Measurements from ENCODE around the gene ADAMTS15.

Gene ADAMTS15, protein sequence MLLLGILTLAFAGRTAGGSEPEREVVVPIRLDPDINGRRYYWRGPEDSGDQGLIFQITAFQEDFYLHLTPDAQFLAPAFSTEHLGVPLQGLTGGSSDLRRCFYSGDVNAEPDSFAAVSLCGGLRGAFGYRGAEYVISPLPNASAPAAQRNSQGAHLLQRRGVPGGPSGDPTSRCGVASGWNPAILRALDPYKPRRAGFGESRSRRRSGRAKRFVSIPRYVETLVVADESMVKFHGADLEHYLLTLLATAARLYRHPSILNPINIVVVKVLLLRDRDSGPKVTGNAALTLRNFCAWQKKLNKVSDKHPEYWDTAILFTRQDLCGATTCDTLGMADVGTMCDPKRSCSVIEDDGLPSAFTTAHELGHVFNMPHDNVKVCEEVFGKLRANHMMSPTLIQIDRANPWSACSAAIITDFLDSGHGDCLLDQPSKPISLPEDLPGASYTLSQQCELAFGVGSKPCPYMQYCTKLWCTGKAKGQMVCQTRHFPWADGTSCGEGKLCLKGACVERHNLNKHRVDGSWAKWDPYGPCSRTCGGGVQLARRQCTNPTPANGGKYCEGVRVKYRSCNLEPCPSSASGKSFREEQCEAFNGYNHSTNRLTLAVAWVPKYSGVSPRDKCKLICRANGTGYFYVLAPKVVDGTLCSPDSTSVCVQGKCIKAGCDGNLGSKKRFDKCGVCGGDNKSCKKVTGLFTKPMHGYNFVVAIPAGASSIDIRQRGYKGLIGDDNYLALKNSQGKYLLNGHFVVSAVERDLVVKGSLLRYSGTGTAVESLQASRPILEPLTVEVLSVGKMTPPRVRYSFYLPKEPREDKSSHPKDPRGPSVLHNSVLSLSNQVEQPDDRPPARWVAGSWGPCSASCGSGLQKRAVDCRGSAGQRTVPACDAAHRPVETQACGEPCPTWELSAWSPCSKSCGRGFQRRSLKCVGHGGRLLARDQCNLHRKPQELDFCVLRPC

DNA sequence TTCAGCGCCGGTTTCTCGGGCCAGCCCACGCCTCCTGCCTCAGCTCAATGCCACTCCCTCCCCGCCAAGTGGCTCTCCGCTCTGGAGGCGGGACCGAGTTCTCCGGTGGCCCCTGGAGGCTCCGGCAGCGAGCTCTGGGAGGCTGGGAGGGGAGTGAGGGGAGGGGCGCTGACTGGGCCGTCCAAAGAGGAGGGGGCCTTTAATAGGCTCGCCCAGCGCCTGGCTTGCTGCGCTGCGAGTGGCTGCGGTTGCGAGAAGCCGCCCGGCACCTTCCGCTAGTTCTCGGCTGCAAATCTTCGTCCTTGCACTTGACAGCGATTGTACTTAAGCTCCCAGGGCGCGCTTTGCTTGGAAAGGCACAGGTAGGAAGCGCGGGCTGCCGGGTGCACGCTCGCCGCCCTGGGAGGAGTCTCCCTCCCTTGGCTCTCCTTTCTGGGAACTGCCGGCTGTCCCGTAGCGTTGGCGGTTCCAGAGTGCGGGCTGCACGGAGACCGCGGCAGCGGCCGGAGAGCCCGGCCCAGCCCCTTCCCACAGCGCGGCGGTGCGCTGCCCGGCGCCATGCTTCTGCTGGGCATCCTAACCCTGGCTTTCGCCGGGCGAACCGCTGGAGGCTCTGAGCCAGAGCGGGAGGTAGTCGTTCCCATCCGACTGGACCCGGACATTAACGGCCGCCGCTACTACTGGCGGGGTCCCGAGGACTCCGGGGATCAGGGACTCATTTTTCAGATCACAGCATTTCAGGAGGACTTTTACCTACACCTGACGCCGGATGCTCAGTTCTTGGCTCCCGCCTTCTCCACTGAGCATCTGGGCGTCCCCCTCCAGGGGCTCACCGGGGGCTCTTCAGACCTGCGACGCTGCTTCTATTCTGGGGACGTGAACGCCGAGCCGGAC, at the start of gene ADAMTS15:
TSS of gene ADAMTS15 (plus strand) at position 230 of the 894 bp plus-strand sequence. CDS start at position 559, 329 bp downstream.
- DNase-seq (ENCODE audit: low spot score) = peak; percentile 29

DNA sequence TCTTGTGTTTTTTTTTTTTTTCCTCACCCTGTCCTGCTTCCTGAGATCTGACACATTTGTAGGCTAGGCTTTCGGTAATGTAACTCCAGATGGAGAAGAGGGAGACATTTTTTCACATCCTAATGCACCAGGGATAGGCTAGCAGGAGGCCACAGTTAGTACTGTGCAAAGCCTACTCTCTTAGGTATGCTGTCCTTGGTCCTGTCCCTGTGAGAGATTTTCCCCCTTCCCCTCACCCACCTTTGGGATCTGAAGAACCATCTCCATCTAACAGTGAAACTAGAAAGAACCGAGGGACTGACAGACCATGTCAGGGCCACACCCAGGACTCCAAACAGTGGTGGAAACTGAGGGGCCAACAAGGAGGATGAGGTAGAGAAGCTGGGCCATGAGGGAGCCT, 49.2 kb upstream of the ADAMTS15 start:
- no peak for DNase-seq (ENCODE audit: low spot score)

DNA sequence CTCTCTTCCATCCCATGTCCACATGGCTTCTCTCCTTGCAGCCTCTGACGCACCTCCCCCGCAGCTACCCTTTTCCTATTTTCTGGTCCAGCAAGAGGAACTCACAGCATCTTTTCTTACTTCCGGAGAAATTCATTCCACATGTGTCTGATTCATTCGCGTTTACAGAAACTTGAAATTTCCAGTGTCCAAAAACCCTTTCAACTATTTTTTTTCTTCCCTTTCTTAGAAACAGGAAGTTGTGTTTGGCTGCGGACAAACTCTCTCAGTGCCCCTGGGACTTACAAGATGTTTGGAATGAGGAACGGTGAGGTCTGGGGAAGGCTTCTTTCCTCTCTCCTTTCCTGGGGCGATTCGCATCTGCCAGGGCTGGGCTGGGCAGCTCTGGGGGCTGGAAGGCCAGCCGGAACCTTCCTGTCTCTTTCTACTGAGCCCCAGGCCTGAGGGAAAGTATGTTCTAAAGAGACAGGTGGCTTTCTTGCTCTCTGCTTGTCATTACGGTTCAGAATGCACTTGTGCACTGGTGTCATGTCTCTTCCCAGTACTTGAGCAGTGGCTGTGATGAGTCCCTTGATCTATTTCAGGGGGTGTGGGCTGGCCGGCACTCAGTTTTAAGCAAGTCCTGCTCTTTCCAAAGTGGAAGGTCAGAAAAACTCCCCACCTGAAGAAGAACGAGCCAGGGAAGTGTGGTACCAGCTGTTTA, 47.5 kb upstream of the ADAMTS15 start:
- no peak for DNase-seq (ENCODE audit: low spot score)

DNA sequence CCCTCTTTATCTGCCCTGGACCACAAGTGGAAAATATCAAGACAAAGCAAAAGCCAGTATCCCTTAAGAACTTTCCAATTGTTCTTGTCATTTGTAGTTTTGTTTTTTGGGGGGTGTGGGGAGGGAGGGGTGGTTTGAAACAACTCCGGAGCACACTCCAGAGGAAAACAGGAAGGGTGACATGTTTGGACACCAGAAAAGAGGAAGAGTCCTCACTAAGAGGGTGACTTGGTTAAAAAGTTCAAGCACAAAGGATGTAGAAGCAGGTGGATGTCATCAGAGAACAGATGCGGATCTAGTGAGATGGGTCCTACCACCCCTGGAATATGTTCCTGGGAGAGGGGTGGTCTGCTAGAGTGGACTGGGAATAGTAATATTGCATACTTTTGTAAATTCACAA, 45.9 kb upstream of the ADAMTS15 start:
- no peak for DNase-seq (ENCODE audit: low spot score)

DNA sequence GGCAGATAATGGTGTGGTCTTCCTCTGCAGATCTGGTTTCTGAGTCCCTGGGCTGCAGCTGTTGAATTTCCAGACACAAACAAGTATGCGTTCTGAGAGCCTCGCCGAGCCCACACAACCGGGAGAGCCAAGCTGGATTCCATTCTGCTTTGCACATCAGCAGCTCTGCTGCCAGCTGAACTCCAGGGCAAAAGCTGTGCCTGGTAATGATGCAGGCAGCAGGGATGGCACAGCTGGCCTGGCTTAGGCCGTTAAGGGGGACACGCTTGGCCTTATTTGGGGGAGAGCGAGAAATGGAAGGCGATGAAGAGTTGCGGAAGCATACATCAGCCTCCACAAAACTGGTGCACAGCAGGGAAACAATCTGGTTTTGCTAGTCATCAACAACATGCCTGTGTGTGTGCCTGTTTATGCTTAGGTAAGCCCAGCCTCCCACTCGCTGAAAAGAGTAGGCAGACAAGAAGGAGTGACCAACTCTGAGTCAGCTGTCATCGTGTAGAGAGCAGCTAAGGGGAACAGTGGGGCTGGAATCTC, 45.1 kb upstream of the ADAMTS15 start:
- no peak for DNase-seq (ENCODE audit: low spot score)

DNA sequence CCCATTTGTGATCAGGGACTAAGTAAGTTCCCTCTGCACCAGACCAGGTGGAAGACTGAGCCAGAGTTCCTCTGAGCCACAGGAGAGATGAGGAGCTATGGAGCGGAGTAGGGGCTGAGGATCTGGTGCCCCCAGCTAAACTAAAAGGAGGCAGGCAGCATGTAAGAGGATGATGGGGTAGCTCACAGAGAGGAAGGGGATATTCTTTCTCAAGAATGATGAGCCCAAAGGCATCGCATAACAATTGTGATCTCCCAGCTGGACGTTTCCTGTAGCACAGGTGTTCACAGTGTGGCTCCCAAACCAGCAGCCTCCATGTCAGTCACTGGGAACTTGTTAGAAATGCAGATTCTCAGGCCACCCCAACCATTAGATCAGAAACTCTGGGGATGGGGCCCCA, 44.5 kb upstream of the ADAMTS15 start:
- DNase-seq (ENCODE audit: low spot score) = no peak

DNA sequence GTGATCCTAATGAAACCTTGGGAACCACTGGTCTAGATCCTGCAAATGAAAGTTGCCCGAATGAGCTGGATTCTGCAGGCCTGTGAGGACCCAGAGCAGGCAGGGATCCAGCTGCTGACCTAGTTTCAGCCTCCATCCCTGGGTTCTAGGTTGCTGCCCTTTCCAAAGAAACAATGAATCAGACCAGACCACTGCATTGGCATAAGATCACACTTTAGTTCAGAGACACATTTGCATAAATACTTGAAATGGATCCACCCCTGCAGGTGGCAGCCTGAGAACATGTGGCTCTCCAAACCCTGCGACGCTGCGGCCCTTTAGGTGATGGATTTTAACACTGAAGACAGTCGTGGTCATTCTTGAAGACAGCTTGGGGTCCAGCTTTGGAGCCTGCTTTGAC, 43.7 kb upstream of the ADAMTS15 start:
- no peak for DNase-seq (ENCODE audit: low spot score)

DNA sequence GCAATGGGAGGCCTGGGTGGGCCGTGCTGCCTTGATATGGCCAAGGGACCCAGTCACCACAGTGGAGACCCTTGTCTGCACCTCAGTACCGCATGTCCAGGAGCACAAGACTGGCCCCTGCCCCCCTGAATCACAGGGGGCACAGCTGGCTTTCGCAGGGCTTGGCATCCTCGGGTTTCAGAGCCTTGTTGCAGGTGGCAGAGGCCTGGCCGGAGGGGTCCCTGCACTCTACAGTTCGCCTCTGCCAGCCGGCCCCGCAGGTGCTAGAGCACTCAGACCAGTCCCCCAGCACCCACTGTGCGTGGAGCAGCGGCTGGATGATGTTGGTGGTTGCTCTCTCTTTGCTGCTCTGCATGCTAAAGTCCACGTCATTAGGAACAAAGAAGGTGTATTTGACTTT, 43.0 kb upstream of the ADAMTS15 start:
- DNase-seq (ENCODE audit: low spot score) = no peak

DNA sequence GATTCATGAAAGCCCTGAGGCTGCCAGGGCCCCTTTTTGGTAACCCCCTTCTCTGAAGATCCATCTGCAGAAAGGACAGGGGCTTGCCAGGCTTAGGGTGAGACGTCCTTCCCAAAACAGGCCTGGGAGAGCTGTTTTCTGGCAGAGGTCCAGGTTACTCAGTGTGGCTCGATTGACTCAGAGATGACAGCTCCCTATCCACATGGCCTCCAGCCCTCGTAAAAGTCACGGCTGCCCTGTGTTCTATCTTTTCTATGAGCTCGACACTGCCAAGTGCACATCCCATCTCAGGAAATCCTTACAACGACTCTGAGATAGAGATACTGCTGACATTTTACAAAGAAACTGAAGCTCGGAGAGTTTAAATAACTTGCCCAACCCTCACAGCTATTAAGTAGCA, 40.5 kb upstream of the ADAMTS15 start:
- DNase-seq (ENCODE audit: low spot score) = no peak

DNA sequence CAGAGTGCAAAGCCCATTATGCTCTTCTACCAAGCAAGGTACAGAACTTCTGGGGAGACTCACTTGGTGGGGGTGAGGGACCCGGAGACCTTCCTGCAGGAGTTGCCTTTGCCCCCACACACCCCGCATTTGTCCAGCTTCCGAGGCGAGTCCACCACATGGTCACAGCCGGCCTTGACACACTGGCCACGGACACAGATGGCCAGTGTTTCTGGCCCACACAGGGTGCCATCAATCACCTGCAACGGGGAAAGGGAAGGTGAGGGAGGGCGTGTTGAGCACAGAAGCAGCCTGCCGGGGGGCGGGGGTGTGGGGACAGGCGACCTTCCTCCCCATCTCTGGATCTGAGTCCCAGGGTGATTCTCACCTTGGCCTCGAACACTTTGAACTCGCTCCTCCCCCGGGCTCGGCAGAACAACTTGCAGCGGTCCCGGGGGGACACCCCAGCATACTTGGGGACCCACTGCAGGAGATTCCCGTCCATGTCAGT, 40.0 kb upstream of the ADAMTS15 start:
- DNase-seq (ENCODE audit: low spot score) = no peak

DNA sequence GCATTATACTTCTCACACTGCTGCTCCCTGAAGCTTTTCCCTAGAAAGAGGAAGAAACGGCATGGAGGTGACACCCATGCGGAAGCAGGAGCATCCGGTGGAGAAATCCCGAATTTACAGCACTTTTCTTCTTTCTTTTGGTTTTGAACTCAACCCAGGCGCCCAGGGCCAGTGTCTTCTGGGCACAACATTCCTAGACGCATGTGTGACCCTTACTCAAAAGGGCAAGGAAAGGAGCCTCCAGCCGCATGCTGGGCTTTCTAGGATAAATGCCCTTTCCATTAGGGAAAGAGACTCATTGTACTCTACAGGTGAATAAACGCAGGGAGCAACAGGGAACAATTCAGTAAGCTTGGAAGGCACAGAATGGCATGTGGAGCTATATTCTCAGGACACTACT, 39.5 kb upstream of the ADAMTS15 start:
- no peak for DNase-seq (ENCODE audit: low spot score)

DNA sequence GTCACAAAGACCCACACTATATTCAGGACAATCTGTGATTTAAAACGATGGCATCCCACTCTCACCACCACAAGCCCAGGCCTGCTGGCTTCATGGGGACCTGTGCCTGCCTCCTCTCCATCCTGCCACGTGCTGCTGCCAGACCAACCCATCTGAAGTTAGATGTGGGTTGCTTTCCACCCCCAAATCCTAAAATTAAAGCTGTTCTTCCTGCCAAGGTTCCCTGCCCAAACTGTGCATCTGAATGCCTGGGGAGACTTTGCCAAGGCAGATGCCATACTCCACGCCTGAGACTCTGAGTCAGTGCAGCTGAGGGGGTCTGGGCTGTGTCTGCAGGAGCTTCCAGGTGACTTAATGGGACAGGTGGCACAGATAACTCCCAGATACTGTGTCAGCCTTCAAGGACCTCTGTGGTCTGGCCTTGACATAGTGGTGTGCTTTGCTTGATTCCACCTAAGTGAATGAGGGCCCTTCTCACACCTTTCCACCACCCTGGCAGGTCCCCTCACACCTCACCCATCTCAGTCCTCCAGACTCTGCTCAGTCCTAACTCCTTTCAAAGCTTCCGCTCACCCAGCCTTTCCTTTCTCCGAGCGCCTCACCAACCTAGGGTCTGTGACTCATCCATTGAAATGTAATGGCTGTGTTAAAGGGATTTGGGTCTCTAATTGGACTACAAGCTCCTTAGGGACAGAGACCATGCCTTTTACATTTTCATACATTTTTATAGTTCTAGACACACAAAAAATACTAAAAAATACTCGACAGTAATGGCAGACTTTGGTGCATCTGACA, 38.7 kb upstream of the ADAMTS15 start:
- no peak for DNase-seq (ENCODE audit: low spot score)

DNA sequence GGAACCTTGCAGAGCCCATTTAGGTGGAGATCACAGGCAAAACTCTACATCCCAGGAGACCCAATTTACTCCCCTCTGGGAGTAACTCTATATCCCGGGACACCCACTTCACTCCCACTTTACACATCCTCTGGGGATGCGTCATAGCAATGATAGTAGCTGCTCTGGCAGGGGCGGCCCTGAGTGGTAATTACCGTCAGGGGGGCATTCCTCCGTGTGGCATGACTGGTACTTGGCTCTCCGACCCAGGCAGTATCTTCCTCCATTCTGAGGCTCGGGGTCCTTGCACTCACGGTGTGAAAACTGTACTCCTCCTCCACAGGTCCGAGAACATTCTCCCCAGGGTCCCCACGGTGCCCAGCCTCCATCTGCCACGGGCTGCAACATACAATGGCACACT, 37.2 kb upstream of the ADAMTS15 start:
- no peak for DNase-seq (ENCODE audit: low spot score)

DNA sequence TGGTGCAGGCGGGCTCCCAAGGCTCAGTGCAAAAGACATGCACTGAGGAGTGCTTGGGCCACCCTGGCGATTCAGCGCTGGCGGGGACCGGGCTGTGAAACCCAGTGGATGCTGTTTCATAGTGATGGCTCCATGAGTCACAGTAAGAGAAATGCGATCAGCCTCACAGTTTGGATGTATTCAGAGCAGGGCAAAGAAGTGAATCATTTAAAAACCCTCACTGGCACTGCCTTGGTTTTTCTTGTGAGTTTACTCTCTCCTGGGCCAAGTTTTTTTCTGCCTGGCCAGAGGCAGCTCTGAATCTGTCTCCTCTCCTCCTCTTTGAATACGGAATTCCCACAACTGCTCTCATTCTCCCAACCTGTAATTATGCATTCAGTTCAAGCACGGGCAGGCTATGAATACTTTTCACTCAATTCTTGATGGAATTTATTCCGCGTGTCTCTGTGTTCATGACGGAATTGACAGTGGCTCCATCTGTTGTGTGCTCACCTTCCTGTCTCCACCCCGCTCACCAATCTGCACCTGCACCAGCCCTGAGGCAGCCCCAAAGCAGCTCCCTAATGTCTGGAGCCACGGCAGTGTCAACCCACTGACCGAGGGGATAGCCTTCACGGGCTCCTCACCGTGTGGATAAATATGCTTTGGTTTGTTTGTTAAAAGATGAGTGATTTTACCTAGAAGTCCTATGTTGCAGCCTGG, 34.9 kb upstream of the ADAMTS15 start:
- no peak for DNase-seq (ENCODE audit: low spot score)

DNA sequence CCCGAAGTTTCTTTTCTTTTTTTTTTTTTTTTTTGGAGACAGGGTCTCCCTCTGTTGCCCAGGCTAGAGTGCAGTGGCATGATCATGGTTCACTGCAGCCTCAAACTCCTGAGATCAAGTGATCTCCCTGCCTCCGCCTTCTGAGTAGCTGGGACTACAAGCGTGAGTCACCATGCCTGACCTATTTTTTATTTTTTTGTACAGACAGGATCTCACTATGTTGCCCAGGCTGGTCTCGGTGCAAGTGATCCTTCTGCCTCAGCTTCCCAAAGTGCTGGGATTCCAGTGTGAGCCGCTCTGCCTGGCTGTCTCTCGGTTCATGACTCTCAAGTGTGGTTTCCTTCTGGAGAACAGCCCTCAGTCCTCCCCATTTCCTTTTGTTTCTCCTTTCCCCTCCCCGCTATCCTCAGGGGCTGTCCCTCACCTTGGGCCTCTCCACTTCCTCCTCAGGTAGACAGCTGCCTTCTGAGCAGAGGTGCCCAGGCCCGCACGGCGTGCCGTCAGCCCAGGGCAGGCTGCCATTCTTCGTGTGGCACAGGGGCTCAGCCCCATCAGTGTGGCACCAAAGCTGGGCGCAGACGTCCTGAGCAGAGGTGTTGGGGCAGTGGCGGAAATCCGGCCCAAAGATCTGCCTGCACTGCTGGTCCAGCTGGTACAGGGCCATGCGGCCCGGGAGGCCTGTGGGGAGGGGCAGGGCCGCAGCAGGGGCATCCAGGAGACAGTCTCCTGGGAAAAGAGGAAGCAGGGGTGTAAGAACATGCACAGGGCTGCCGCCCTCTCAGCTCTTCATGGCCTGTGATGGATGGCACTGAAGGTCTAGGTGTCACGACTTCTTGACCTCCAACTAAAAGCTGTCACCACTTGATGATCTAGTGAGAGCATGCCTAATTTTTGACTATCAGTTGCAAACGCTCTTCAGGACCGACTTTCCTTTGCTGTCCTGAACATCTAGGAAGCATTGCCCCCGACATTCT, 34.1 kb upstream of the ADAMTS15 start:
- DNase-seq (ENCODE audit: low spot score) = no peak

DNA sequence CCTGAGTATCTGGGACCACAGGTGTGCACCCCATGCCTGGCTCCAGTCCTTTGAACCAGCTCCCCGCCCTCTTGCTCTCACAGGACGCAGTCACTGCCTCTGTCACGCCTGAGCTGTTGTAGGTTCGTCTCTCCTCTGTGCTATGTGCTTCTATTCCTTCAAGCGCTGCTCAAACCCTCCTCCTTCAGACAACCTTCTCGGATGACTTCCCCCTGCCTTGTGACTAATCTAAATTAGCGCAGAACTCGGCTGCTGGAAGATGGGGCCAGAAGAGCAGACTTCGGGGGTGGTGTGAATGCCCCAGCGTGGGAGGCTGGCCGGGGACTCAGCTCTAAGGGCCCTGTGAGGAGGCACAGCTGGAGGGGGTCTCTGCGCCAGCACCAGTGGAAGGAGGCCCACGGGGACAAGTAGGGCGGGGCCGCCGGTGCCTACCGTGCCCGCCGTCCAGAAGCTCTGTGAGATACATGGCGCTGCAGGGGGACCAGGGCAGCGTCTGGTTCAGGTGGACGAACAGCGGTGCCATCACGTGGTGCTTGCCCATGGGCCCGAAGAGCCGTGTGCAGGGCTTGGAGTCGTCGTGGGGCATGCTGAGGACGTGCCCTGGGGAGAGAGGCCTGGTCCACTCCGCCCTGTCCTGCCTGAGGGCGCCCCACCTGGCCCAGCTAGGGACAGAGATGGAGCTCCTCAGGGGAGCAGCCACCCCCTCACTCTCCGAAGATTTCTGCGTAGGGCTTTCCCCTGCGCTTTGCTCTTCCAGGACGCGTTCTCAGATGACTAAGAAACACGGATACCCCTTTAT, 32.5 kb upstream of the ADAMTS15 start:
- DNase-seq (ENCODE audit: low spot score) = no peak

DNA sequence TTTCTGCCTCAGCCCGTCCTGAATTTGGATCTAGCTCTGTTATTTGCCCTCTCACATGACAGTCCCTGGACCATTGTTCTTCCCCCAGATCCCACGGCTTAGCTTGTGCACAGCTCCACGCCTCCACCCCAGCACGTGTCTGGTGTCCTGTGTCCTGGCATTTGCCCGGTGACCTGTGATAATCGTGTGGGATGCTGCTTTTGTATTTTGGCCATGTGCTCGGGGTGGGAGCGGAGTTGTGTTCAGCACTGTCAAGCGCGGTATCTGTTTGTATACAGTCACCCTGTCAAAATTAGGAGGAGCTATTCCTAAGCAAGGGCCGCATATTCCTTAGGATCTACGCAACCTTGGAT, 31.9 kb upstream of the ADAMTS15 start:
- no peak for DNase-seq (ENCODE audit: low spot score)

DNA sequence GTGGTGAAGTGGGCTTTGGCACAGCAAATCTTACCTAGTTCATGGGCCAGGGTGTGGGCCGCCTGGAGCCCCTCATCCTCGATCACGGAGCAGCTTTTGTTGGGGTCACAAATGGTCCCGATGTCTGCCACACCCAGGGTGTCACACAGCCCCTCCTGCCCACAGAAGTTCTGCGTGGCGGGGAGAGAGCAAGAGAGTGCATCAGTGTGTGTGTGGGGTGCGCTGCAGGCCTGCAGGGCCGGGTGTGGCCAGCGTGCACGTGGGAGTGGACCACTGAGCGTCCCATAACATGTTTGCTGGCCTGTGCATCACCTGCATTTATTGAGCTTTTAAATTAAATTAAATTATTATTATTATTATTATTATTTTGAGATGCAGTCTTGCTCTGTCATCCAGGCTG, 31.5 kb upstream of the ADAMTS15 start:
- no peak for DNase-seq (ENCODE audit: low spot score)
